ENCODE measurements around the gene TTC34.
"Not testable (repeated sequence)": the region's sequence is repeated elsewhere in the genome, so short reads cannot be mapped to it uniquely, and the experiment has no call there.

DNA sequence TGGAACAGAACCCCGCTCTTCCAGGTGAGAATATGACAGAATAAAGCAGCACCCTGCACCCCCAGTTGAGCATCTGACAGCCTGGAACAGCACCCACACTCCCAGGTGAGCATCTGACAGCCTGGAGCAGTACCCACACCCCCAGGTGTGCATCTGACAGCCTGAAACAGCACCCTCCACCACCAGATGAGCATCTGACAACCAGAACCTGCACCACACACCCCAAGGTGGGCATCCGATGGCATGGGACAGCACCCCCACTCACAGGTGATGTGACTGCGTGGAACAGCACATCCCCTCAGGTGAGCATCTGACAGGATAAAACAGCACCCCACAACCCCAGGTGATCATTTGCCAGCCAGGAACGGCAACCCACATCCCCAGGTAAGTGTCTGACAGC, 26.2 kb downstream of the TTC34 start:
- TF ChIP-seq, protein P1, sequence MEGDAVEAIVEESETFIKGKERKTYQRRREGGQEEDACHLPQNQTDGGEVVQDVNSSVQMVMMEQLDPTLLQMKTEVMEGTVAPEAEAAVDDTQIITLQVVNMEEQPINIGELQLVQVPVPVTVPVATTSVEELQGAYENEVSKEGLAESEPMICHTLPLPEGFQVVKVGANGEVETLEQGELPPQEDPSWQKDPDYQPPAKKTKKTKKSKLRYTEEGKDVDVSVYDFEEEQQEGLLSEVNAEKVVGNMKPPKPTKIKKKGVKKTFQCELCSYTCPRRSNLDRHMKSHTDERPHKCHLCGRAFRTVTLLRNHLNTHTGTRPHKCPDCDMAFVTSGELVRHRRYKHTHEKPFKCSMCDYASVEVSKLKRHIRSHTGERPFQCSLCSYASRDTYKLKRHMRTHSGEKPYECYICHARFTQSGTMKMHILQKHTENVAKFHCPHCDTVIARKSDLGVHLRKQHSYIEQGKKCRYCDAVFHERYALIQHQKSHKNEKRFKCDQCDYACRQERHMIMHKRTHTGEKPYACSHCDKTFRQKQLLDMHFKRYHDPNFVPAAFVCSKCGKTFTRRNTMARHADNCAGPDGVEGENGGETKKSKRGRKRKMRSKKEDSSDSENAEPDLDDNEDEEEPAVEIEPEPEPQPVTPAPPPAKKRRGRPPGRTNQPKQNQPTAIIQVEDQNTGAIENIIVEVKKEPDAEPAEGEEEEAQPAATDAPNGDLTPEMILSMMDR (IDR thresholded peaks at IDR 0.05; ENCODE audit: low read depth, low read length): not testable (repeated sequence)
- not testable (repeated sequence) for TF ChIP-seq EZH2phosphoT487 (IDR thresholded peaks at IDR 0.05; ENCODE audit: low read depth)
